Measurements from ENCODE around the gene TRAF7. TPM values are rescaled to one million over a fixed set of nuclear protein-coding genes. Genes with fewer than 3 reads are reported as not detected.
A peak's percentile ranks its signal among the peaks of the same experiment; 100 is the strongest.

The TRAF7 gene
- total and polyA plus RNA-seq, 2 of the 8 experiments (the other 6 are each of a cell fraction or from before 2014, with no cell fraction given), result 96.8 to 148 TPM

GRCh38 chr16:2196981-2197511, 41.5 kb downstream of the TRAF7 start:
- no peak overlapping the region for H3K56ac ChIP-seq (replicated peaks; ENCODE audit: insufficient read length, low read depth, low read length)
- H2BK12ac ChIP-seq (ENCODE audit: low read depth, low read length), result no peak overlapping the region
- no peak overlapping the region for H2BK5ac ChIP-seq (ENCODE audit: low read depth, low read length)
- H3K9ac ChIP-seq (replicated peaks in 1 of 4; ENCODE audit: extremely low read depth in 1 of 4, low read depth in 3 of 4, low read length in 3 of 4), result no peak overlapping the region
- peak overlapping the region; percentile 52 to 67 for H3K4me2 ChIP-seq (ENCODE audit: insufficient read depth in 1 of 2, low read depth in 2 of 2, low read length in 2 of 2)
- no peak for FAIRE-seq
- ChIA-PET POLR2A (ENCODE audit: partially characterized antibody) (interaction anchor here (0.5 to 6.9 kb wide), 12 partner anchors 9 to 309 kb away, joined by 3 to 63 read pairs (median 4); partner anchors contain the start of genes BRICD5, DNASE1L2, ECI1 and MLST8), CTCF (ENCODE audit: partially characterized antibody) (interaction anchor here (0.6 to 1.8 kb wide), 2 partner anchors 39 to 467 kb away, joined by 3 to 6 read pairs; partner anchors contain the start of gene DNASE1L2)
- no peak overlapping the region for H2BK20ac ChIP-seq (ENCODE audit: low read length)
- peak overlapping the region in 2 of 4 experiments; percentile 48 to 63; a peak in 4 of 8 replicates for H3K4me3 ChIP-seq (ENCODE audit: extremely low read depth in 1 of 4, insufficient read depth in 2 of 4, low read depth in 3 of 4, low read length in 4 of 4)
- WGBS, 2 experiments (ENCODE audit: extremely low coverage in 1 of 2, insufficient coverage in 1 of 2, insufficient read length in 1 of 2, insufficient replicate concordance in 2 of 2, low coverage in 1 of 2, low lambda C conversion rate in 2 of 2, missing lambda C conversion rate in 1 of 2), result 59% methylated on average over 10 of the region's 32 CpGs; no CpG with 5 or more reads in 1 of the 2 experiments
- no peak overlapping the region for H4K5ac ChIP-seq (ENCODE audit: insufficient read length, low read depth, low read length)
- H3K4me1 ChIP-seq (replicated peaks in 1 of 4; ENCODE audit: control insufficient read depth in 3 of 4, insufficient read depth in 4 of 4, low read length in 3 of 4), result peaks cover 0 to 10% (median 3%) of the 10 kb centered on the region in 4 experiments; a peak in 4 of 7 replicates
- H4K91ac ChIP-seq (replicated peaks; ENCODE audit: insufficient read length, low read length), result no peak overlapping the region
- H3K14ac ChIP-seq (ENCODE audit: insufficient read length), result no peak overlapping the region
- peak overlapping the region; percentile 89 for H4K8ac ChIP-seq (ENCODE audit: extremely low read depth, insufficient read depth, low read length)
- peak overlapping the region; percentile 72 for H2BK15ac ChIP-seq (ENCODE audit: low read length)
- H3K27ac ChIP-seq (ENCODE audit: low read depth, low read length), result no peak overlapping the region
- peak overlapping the region; percentile 69 for H3K4ac ChIP-seq (replicated peaks; ENCODE audit: insufficient read length, low read depth, low read length)
- no peak overlapping the region for H3K23ac ChIP-seq (ENCODE audit: insufficient read length)
- peaks cover 4 to 14% of the 10 kb centered on the region in 2 experiments for H4K20me1 ChIP-seq (replicated peaks in 1 of 2; ENCODE audit: control insufficient read depth in 1 of 2, insufficient read depth in 2 of 2, low read length in 2 of 2)
- no peaks in the 10 kb centered on the region for H3K79me2 ChIP-seq (ENCODE audit: control insufficient read depth in 1 of 2, insufficient read depth in 2 of 2, low read length in 2 of 2)
- H3K23me2 ChIP-seq (ENCODE audit: low read depth, low read length), result peaks cover 8% of the 10 kb centered on the region; the same call in 1 of the 2 replicates
- H3K36me3 ChIP-seq (ENCODE audit: control insufficient read depth in 2 of 4, insufficient read depth in 4 of 4, low read length in 3 of 4), result no peaks in the 10 kb centered on the region
- H3K79me1 ChIP-seq (ENCODE audit: low read depth, low read length), result no peaks in the 10 kb centered on the region
- H2BK120ac ChIP-seq (replicated peaks; ENCODE audit: low read depth, low read length), result no peak overlapping the region
- H3K18ac ChIP-seq (ENCODE audit: extremely low read depth, low read length), result no peak overlapping the region
- H3K27me3 ChIP-seq (replicated peaks in 1 of 4; ENCODE audit: control insufficient read depth in 3 of 4, extremely low read depth in 1 of 4, insufficient read depth in 3 of 4, low read length in 3 of 4), result peaks cover 4 to 34% (median 24%) of the 10 kb centered on the region in 4 experiments
- peak overlapping the region; percentile 24; the same call in 1 of the 2 replicates for H2AK5ac ChIP-seq (ENCODE audit: low read depth, low read length)
- no peaks in the 10 kb centered on the region for H3K9me3 ChIP-seq (ENCODE audit: insufficient read depth in 2 of 2, low read depth in 1 of 2, low read length in 1 of 2)
- DNase-seq (ENCODE audit: low read depth in 1 of 2, low spot score in 2 of 2), result no peak
- TF ChIP-seq ASH2L (IDR thresholded peaks at IDR 0.05; ENCODE audit: low read length), result no peak
- TF ChIP-seq SUZ12 (IDR thresholded peaks at IDR 0.05; ENCODE audit: low read length), result peak; percentile 31
- no peak overlapping the region for H2AFZ ChIP-seq (ENCODE audit: low read length)
